ELR (cell line): Measurements from ENCODE around the gene MATR3.
"Not testable (repeated sequence)": the region's sequence is repeated elsewhere in the genome, so short reads cannot be mapped to it uniquely, and the experiment has no call there.

ENCODE experiments used
- DNase-seq: peaks from one replicate; pipeline ENCODE4 v3.0.0-alpha.2; 2015; ENCODE audit warnings: low read depth

The MATR3 gene, protein sequence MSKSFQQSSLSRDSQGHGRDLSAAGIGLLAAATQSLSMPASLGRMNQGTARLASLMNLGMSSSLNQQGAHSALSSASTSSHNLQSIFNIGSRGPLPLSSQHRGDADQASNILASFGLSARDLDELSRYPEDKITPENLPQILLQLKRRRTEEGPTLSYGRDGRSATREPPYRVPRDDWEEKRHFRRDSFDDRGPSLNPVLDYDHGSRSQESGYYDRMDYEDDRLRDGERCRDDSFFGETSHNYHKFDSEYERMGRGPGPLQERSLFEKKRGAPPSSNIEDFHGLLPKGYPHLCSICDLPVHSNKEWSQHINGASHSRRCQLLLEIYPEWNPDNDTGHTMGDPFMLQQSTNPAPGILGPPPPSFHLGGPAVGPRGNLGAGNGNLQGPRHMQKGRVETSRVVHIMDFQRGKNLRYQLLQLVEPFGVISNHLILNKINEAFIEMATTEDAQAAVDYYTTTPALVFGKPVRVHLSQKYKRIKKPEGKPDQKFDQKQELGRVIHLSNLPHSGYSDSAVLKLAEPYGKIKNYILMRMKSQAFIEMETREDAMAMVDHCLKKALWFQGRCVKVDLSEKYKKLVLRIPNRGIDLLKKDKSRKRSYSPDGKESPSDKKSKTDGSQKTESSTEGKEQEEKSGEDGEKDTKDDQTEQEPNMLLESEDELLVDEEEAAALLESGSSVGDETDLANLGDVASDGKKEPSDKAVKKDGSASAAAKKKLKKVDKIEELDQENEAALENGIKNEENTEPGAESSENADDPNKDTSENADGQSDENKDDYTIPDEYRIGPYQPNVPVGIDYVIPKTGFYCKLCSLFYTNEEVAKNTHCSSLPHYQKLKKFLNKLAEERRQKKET

DNA sequence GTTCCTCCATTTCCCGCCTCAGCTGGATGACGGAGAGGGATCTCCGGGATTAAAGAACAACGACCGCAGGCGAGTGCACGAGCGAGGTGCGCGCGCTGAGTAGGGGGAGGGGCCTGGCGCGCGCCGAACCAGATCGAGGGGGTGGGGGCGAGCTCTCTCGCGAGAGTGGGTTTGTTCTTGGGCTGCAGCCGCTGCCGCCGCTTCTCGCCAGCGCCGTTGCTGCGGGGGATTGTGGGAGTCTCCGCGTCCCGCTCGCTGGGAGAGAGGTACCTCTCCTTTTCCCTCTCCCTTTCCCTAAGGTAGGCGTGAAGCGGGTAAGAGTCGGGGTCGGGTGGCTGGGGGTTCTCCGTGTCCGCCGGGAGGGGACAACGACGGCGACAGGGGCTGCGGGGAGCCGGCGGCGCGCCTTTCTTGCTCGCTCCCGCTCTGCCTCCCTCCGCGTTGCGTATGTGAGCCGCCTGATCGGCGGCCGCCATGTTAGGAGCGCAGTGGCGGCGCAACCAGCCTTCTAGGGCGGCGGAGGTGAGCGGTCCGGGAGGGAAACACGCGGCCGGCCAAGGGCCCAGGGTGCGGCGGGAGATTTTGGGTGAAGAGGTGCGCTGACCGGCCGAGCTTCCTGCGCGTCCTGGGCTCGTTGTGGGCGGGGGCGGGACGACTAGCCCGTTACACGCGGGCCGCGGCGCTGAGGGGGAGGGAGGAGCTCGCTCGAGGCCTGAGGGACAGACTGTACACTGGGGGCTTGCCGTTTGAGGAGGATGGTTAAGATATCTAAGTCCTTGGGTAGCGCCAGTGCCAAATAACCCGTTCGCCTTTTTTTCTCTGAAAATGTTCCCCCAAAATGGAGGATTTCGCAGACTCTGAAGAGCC, at the start of gene MATR3:
MATR3 (plus strand) TSS at position 234 of the 867 bp plus-strand sequence. CDS start 13,676 bp downstream, outside the sequence.
- DNase-seq = peak; percentile 97

DNA sequence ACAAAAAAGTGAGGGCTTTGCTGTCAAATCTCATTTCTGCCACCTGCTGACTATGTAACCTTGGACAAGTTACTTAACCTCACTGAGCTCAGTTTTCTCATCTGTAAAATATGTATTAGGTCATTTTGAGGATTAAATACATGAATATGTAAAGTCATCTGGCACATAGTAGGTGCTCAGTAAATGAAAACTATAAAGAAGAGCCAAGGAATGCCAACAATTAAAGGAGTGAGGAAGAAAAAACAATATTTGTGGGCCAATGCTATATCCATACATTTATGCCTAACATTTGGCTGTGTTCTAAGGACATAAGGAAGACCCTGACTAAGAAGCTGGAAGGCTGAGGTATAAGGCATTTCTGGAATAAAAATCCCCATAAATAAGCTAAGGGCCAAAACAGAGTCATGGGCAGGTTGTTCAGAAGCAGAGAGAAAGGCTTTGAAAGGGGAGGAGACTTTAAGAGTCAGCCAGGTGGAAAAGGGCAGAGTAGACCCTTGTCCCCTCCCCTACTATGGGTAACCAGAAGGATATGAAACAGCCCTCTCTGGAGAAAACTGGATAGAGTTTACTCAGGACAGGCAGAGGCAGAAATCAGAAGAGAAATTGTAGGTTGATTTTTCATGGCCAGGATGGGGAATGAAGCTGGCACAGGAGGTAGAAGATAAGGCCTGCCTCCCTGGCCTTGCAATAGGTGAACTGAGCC, 47.8 kb upstream of the MATR3 start:
- peak; percentile 30 for DNase-seq

DNA sequence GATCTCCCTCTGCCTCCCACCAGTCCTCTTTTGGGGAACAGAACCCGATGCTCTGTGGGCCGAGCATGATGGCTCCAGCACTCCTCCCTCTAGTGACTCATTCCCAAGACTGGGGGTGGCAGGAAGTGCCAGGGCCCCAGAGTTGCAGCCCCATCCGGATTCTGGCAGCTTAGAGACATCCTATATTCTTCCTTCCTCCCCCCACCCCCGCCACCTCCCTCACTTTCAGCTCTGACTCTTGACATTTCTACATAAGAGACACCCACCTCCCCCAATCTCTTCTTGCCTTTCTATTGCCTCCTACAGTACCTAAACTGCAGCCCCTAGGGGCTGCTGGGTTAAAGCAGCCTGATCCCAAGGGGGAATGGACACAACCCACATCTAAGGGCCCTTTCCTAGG, 47.1 kb upstream of the MATR3 start:
- DNase-seq = peak; percentile 84

DNA sequence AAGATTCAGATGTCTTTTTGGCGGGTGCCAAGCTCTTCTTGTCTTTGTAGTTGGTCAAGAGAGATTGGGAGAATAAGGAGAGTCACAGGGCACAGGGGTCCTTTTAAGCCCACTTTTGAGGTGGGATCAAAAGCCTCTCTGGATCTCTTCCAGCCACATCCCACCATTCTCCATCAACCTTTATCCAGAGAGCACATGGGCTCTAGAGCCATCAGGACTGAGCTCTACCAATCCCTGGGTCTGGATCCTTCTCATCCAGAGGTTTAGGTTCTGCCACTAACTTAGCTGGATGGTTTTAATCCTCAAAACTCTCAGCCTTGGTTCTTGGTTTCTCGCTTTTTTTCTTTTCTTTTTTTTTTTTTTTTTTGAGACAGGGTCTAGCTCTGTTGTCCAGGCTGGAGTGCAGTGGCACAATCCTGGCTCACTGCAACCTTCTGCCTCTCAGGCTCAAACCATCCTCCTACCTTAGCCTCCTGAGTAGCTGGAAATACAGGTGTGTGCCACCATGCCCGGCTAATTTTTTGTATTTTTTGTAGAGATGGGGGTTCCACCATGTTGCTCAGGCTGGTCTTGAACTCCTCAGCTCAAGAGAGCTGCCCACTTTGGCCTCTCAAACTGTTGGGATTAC, 44.6 kb upstream of the MATR3 start:
- no peak for DNase-seq

DNA sequence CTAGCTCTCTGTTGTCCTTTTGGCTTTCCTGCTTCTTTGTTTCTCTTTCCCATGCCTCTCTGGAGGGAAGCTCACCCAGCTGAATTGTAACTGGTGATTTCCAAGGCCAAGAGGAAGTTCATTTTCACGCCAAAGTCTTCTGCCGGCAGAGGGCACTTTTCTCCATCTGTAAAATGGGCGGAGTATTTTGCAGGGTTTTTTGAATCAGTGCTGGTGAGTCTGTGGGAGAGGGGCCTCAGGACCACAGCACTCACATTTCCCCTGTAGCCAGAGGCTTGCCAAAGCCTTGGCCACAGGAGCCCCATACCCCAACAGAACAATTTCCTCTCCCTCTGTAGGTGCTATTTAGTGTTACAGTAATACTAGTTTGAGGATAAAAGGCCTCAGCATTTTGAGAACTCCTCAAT, 42.3 kb upstream of the MATR3 start:
- peak; percentile 9 for DNase-seq

DNA sequence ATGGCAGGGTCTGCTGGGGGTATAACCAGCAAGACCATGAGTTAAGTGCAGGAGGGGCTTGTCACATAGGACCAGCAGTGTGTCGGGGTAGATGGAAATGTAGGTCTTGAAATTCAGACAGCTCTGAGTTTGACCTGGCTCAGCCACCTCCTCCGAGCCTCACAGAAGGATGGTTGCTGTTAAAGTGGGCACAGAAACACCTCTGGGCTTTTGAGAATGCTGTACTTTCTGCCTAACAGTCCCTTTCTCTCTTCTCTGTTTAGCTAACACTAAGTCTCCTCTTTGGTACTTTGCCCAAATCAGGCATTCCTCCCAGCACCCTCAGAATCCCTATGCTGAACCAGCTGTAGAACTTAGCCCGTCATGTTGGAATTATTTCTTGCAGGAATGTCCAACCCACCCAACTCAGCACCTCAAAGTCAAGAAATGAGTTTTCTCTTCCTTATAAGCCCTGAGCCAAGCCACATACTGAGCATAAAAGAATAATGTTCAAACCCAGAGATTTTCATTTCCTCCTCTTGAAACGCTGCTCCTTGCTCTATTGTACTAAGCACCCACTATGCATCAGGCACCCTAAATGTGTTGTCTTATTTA, 41.7 kb upstream of the MATR3 start:
- DNase-seq = no peak

DNA sequence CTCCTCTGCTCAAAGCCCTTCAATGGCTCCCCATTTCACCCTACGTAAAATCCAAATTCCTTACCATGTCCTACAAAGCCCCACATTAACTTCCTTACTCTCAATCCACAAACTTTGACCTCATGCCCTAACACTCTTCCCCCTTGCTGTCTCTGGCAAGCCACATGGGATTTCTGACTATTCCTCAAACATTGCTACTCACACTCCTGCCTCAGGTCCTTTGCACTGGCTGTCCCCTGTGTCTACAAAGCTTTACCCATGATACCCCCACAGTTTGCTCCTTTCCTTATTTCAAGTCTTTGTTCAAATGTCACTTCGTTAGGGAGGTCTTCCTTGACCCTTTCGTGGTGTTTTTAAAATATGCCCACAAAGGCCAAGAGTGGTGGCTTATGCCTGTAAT, 40.4 kb upstream of the MATR3 start:
- no peak for DNase-seq

DNA sequence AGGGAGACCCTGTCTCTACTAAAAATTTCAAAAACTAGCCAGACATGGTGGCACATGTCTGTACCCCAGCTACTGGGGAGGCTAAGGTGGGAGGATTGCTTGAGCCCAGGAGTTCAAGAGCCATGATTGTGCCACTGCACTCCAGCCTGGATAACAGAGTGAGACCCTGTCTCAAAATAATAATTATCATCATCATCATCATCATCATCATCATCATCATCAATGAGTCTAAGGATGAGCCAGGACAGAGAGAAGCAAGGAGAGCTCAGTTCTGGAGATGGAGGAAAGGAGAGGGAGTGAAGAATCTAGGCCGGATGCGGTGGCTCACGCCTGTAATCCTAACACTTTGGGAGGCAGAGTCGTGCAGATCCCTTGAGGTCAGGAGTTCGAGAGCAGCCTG, 36.7 kb upstream of the MATR3 start:
- no peak for DNase-seq

DNA sequence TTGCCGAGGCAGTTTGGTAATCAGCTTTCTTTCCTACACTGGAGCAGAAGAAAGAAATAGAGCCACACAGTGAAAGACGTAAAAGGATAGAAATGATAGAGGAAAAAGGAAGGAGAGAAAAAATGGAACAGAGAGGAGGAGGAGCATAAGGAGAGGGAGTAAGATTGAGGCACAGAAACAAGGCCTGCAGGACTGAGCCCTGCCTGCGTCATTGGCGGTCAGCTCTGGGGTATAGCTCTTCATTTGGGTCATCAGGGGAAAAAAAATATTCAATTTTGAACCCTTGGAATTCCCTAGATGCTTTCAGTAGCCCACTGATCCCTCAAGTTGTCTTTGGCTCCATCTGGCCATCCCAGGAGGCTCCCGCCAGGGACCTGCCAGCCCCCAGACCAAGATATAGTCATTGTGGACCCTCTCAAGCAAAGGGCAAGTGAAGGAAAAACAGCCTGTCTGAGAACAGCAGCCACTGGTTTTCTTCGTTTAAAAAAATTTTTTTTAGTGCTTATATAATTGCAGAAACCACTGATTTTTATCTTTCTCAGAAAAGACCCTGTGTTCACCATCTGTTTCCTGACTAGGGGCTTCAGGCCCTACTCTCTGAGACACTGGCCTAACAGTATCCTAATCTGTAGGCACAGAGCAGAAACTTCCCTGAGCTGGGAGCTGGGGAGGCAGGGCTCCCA, 31.3 kb upstream of the MATR3 start:
- no peak for DNase-seq

DNA sequence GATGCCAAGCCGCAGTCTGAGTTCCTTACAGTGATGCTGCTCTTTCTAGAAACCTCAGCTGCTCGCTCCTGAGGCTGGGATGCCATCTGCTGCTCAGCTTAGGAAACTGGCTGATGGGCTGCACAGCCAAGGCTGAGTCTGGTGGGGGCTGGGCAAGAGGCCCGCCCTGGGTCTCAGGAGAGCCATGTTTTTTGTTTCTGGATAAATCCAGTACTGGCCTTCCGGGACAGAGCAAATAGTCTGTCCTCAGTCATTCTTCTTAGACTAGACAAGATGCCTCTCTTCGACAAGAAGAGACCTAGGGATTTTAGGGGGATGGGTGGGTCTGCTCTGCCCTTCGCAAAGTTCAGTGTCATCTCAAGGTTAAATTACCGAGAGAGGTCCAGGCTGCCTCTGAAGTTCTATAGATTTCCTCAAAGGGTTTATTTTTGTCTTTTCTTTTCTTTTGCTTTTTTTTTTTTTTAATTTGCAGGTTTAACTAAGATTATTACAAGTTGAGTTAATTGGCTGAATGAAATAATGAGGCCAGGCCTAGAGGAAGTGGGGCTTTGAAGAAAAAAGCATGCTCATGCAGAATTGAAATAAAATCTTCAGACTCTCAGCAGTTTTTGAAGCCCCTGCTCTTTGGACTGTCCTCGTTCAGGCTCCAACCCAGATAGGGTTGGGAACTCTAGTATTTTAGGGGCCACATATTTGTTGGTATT, 30.6 kb upstream of the MATR3 start:
- peak; percentile 93 for DNase-seq

DNA sequence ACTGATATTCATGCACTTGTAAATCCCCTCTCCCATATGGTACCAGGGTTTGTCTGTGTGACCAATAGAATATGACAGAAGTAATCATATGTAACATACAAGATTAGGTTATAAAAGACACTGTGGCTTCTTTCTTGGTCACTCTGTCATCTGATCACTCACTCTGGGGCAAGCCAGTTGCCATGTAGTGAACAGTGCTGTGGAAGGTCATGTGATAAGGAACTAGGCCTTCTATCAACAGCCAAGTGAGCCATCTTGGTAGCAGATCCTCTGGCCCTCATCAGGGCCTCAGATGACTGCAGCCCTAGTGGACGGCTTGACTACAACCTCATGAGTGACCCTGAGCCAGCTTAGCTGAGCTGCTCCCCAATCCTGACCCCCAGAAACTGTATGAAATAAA, 30.0 kb upstream of the MATR3 start:
- DNase-seq = no peak

DNA sequence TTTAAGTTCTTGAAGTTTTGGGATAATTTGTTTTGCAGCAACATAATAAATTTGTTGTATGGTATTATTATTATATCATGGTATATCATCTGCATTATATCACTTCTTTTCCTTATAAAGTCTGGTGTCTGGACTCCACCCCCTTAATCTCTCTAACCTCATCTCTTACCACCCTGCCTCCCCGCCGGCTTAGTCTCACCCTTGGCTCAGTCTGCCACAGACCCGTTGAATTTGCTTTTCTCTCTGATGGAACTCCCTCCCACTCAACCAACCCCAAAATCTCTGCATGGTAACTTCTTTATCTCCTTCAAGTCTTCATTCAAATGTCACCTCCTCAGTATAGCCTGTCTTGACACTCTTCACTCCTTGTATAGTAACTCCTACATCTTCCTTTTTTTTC, 29.6 kb upstream of the MATR3 start:
- DNase-seq = no peak

DNA sequence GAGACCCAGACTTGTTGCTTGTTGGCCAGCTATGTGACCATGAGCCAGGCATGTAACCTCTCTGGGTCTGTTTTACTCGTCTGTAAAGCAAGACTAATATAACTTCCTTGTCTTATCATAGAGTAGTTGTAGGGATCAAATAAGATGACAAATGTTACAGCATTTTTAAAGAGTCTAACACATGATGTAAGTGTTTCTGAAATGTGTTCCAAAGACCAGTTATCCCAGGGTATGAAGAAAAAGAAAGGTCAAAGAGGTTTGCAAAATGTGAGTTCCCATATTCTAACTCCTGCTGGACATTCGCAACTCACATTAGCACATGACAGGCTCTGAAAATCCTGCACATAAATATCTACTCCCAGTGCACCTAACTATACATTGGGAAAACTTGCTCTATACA, 28.5 kb upstream of the MATR3 start:
- DNase-seq = no peak

DNA sequence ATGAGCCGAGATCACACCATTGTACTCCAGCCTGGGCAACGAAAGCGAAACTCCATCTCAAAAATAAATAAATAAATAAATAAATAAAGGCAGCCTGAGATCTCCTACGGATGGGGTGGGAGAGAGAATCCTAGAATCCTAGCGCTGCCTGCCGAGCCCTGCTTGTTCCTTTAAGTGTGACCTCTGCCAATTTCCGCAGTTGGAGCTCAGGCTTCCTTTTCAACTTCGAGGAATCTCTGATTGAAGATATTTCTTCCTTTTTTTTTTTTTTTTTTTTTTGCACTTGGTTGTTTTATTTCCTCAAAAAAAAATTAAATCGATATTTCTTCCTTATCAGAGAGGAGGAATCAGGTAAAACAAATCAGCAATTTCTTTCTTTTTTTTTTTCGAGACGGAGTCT, 27.3 kb upstream of the MATR3 start:
- DNase-seq = no peak

DNA sequence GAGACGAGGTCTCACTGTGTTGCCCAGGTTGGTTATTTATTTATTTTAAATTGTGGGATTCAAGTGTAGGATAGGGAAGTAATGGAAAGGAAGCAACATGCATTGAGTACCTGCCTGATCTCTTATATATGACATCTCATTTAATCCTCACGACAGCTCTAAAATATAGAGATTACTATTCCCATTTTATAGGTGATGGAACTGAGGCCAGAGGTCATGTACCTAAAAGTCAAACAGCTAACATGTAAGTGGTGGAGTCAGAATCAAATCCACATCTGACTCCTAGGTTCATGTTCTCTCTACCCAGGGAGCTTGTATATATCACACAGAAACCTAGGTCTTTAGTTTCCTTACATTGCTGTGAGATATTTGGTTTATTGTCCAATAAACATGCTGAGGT, 26.1 kb upstream of the MATR3 start:
- DNase-seq = no peak

DNA sequence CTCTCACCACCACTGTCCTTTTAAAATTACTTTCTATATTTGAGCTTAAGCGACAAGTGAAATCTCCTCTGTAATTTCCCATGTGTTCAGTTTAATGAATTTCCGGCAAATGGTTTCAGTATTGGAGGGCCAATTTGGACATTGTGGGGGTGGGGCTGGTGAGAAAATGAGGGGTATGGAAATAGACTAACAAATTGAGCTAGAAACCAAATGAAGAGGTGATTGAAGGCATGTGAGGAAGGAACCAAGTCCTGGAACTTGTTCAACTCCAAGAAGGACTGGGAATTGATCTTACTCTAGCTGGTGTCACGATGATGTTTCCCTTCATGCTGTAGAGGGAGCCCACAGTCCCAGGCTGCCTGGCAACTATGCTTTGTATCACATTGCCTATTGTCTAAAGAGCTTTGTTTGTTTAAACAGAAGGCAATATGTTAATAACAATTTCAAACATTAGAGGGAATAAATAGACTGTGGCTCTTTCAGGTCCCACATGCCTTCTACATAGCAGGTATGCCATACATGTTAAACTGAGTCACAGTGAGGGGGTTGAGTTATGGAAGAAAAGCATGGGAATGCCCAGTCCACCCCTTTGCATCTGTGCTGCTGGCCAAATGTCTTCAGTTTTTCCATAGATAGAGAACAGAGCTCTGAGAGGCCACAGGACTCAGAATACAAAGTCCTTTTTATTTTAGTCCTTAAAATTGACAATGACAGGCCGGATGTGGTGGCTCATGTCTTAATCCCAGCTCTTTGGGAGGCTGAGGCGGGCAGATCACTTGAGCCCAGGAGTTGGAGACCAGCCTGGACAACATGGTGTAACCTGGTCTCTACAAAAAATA, 25.0 kb upstream of the MATR3 start:
- DNase-seq = no peak

DNA sequence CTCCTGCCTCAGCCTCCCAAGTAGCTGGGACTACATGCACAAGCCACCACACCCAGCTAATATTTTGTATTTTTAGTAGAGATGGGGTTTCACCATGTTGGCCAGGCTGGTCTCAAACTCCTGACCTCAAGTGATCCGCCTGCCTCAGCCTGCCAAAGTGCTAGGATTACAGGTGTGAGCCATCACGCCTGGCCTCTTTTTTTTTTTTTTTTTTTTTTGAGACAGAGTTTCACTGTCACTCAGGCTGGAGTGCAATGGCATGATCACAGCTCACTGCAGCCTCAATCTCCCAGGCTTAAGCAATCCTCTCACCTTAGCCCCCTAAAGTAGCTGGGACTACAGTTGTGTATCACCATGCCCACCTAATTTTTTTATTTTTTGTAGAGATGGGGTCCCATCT, 22.8 kb upstream of the MATR3 start:
- not testable (repeated sequence) for DNase-seq

DNA sequence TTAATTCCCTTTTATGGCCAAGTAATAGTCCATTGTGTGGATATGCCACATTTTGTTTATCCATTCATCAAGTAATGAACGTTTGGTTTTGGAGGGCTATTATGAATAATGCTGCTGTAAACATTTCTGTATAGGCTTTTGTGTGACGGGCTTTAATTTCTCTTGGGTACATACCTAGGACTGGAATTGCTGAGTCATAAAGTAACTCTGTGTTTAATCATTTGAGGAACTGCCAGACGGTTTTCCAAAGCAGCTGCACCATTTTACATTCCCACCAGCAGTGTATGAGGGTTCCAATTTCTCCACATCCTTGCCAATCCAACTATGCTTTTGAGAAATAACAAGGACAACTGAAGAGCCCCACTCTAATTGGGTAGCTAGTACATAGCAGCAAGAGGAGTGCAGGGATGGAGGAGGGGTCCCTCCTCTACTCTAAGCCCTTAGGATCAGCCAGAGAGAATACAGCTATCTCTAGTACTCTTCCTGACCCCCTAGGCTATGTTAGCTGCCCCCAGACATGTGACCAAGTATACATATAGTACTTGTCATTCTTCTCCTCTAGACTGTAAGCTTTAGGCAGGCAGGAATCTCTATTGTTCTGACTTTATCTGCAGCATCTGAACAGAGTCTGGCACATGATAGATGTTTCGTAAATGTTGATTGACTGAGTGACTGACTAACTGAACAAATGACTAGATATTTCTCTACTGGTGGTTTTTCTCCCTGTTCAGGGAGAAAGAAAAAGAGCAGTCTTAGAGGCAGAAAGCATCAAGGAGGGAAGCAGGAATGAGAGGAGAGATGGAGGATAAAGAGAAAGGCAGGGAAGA, 22.1 kb upstream of the MATR3 start:
- DNase-seq = peak; percentile 91
